HG03571 (cell line): ENCODE results near the gene GDI1.

Experiments
- ATAC-seq: cut with Tn5 transposase; IDR thresholded peaks from one replicate; pipeline ENCODE4 v1.9.1; 2021; ENCODE audit not compliant: unreplicated experiment

Gene GDI1

DNA sequence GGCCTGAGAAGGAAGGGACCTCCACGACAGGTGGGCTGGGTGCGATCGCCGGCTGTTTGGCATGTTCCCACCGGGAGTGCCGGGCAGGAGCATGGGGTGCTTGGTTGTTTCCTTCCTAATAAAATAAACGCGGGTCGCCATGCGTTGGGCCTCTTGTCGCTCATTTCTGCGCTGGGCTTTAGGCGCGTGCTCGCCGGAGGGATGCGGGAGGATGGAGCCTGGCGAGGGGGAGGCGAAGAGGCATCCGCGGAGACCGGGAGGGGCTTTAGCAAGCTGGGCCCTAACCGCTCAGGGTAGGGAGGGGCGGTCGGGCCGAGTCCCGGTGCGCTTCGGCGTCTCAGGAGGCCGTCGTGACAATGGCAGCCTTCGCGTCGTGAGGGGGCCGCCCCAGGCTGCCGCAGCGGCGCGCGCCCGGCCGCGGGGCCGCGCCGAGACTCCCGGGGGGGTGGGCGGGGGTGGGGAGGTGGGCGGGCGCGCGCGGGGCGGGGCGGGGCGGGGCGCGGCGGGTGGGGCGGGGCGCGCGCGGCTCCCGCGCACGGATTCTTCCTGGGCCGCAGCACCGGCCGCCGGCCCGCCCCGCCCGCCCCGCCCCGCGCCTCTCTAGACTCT is 476 bp upstream of the GDI1 start:
- ATAC-seq = no peak

DNA sequence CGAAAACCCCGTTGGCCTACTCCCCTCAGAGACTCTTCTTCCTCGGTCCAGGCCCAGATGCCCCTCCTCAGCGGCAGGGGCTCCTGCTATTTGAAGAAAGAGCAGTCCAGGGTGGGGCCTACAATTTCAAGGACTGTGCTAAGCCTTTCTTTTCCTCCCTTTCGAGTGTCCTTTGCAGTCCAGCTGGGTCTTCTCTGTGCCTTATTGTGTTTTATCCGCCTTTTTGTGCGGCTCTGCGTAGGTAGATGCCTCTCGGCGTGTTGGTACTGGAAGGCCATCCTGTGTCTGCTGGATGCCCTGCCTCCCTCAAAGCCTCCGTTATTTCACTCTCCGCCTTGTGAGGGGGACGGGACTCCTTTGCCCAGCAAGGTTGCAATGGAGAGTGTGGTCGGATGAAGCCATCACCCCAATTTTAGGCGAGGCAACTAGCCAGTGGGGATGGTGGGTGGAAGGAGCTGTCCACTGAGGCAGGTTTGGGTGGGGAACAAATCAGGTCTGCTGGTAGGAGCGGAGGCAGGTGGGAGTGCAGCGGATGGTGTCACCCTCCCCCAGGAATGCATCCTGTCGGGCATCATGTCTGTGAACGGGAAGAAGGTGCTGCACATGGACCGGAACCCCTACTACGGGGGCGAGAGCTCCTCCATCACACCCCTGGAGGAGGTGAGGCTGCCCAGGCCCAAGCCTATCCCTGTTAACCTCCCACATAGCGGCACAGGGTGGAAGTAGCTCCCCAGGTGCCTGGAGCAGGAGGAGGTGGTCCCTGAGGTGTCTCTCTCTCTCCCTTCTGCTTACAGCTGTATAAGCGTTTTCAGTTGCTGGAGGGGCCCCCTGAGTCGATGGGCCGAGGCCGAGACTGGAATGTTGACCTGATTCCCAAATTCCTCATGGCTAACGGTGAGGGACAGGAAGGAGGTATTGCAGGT is 1.3 kb downstream of the GDI1 start:
- no peak for ATAC-seq

DNA sequence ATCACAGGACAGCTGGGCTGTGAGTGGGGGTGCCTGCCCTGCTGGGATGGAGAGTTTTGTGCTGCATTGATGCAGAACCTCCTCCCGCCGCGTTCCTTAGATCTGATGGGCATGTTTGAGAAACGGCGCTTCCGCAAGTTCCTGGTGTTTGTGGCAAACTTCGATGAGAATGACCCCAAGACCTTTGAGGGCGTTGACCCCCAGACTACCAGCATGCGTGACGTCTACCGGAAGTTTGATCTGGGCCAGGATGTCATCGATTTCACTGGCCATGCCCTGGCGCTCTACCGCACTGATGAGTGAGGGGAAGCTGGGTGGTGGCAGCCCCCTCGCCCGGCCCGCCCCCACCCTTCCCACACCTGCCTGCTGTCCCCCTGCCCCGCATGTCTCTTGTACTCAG is 2.9 kb downstream of the GDI1 start:
- no peak for ATAC-seq

DNA sequence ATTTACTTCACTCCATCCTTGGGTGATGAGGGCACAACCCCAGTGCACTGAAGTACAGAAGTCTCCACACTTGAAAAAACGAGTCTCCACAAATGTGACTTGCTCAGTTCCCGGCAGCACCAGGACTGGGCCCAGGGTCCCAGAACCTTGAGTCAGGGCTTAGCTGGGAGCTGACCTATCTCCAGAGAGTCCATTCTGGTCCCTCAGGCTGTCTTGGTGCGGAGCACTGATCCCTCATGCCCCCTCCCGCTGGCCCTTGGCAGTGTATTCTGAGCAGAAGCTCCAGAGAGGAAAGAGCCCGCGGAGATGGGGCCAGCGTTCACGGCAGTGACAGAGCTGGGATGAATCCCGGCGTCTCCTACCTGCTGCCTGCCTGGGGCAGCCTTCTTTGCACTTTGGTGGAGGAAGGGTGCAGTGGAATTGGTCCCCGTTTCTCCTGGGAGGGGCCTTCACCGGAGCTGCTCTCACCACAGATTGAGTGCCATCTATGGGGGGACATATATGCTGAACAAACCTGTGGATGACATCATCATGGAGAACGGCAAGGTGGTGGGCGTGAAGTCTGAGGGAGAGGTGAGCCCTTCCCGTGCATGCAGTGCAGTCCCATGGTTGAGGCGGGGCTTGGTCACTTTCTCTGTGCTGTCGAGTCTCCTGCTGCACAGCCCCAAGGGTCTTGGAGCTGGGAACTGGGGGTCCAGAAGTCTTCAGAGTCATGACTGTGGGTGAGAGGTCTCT is 3.8 kb downstream of the GDI1 start:
- ATAC-seq = no peak

DNA sequence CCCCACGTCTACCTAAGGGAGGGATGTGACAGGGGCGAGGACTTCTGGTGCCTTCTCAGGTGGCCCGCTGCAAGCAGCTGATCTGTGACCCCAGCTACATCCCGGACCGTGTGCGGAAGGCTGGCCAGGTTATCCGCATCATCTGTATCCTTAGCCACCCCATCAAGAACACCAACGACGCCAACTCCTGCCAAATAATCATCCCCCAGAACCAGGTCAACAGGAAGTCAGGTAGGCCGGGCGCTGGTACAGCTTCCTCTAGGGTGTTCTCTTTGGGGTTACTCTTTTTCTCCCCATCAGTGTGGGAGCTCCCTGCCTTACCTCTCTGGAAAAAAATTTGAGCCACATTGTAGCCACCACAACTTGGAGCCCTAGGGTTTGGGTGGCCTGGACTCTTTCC is 4.6 kb downstream of the GDI1 start:
- no peak for ATAC-seq

DNA sequence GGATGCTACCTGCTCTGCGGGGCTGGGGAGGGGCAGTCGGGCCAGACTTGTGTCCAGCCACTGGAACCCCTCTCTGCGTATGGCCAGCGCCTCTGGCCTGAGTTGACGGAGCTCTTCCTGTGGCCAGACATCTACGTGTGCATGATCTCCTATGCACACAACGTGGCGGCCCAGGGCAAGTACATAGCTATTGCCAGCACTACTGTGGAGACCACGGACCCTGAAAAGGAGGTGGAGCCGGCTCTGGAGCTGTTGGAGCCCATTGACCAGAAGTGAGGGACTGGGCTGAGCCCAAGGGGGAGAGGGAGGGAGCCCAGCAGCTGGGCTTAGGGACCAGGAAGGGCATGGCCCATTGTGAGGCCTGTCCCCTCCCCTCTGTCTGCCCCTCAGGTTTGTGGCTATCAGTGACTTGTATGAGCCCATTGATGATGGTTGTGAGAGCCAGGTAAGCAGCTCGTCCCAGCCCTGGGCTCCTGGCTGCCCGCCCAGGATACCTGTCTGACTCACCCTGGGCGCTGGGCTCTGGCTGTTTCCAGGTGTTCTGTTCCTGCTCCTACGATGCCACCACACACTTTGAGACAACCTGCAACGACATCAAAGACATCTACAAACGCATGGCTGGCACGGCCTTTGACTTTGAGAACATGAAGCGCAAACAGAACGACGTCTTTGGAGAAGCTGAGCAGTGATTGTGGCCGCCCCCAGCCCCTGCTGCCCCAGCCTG is 5.2 kb downstream of the GDI1 start:
- no peak for ATAC-seq

DNA sequence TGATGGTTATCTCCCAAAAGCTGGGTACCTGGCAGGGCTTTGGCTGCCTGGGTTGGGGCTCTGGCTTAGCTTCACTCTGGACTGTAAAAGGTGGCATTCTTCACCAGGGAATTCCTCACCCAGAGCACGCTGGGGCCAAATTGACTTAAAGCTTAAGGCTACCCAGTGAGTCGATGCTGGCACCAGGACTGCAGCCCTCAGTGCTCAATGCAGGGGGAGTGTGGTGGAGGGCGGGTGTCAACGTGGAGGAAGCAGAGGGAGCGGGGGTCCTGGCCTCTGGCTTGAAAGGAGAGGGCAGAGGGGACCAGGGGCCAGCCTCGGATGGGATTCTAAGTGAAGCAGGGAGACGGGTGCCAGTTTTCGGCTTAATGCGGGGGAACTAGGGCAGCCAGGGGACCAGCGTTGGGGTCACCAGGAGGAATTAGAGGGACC is 6.5 kb downstream of the GDI1 start:
- ATAC-seq = no peak

DNA sequence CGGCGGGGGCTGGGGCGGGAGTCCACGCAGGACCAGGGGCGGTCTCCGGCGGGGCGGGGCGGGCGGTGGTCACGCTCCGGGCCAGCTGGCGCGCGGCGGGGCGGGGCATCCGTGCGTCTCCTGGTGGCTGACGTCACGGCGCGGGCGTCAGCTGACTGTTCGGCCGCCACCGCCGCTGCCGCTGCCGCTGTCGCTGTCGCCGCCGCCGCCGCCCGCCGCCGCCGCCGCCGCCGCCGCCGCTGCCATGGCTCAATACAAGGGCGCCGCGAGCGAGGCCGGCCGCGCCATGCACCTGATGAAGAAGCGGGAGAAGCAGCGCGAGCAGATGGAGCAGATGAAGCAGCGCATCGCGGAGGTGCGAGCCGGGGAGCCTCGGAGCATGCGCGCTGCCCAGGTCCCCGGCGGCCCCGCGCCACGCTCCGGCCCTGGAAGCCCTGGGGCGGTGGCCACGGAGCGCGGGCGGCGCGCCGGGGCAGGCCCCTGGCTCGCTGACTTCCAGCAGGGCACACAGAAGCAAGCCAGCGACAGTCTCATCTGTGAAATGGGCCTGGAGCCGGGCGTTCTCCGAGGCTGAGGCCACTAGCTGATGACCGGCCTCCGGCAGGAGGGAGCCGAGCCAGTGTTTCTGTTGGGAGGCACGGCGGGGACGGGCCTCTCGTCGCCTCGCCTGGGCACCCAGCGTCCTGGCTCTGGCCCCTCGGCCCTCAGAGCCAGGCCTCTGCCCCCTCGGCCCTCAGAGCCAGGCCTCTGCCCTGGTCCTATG is 7.2 kb downstream of the GDI1 start, which contains the start of gene FAM50A:
TSS of gene FAM50A (plus strand) at position 150 of the 763 bp plus-strand sequence. CDS start at position 245, 95 bp downstream.
- ATAC-seq = peak; percentile 72

DNA sequence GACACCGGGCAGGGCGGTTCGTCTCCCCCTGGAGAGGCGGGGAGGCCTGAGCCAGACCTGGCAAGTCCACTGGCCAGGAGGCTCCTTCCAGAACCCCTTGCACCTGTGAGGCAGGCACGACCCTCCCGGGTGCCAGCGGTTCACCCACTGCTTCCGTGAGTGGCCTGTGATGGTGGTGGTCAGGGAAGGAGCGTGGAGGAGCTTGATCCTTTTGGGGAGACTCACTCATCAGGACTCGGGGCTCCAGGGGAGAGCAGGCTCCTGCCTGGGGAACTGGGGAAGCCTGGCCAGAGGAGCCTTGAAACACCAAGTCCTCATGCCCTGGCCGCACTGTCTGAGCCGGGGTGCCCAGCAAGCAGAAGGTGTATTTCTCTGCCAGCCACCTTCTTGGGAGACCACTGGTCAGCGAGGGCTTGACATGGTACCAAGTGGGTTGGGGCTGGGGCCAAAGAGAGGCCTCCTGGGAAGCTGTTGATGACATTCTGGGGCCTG is 7.8 kb downstream of the GDI1 start:
- no peak for ATAC-seq

DNA sequence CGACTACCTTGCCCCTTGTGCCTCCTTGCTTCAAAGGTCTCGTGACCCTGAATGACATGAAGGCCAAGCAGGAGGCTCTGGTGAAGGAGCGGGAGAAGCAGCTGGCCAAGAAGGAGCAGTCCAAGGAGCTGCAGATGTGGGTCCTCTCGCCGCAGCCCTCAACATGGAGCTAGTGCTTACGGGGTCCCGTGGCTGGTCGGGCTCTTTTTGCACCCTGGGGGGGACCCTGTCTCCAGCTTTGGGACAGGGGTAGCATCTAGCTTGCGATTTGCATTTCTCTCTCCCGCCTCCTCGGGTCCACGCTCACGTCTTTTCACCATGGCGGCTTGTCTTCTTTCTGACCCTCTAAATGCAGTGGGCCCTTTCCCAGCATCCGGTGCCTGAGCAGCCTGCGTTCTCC is 8.8 kb downstream of the GDI1 start:
- ATAC-seq = no peak

DNA sequence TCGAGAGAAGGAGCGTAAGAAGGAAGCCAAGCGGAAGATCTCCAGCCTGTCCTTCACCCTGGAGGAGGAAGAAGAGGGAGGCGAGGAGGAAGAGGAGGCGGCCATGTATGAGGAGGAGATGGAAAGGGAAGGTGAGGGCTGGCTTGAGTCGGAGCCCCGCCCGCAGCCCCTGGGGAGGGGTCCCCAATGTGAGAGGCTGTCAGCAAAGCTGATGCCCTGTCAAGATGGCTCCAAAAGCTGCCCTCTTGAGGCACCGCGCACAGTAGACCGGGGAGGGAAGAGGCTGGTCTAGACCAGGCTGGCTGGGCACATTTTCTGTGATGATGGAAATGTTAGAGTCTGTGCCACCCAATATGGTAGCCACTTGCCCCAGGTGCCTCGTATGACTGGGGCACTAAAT is 9.5 kb downstream of the GDI1 start:
- no peak for ATAC-seq

DNA sequence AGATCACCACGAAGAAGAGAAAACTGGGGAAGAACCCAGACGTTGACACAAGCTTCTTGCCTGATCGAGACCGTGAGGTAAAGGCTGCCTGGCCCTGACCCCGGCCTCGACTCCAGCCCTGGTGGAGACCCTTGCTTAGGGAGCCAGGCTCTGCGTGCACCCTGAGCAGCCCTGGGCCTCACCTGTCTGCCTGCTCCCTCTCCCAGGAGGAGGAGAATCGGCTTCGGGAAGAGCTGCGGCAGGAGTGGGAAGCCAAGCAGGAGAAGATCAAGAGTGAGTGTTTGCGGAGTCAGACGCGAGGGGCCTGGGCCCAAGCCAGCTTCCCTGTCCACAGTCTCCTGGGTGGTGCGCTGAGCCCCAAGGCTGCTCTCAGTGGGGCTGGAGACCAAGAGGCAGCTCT is 11.5 kb downstream of the GDI1 start:
- no peak for ATAC-seq

DNA sequence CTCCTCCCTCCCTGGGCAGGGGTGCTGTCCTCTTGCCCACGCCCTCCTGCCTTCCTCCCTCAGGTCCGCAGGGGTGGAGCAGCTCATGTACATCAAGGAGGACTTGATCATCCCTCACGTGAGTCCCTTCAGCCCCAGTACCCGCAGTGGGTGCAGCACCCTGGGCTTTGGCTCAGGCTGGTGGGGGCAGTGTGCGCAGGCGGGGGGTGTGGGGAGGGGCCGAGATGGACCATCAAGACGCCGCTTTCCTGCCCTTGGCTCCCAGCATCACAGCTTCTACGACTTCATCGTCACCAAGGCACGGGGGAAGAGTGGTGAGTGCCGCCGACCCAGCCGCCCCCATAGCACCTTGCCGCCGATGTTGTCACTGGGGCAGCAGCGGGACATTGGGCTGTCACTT is 12.7 kb downstream of the GDI1 start:
- no peak for ATAC-seq

DNA sequence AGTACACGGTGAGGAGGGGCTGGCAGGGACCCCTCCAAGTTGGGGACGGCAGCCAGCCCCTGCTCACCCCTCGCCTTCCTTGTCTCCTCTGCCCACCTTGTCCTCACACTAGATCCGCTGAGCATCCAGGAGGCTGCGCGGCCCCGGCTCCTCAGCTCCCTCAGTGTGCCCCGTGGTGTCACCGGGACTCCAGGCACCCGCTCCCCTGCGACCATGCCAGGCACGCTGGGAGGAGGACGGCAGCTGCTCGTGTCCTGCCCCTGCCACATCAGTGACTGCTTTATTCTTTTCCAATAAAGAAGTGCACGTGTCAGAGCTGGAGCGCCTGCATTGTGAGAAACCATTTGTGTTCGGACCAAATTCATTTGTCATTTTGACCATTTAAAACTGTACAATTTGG is 13.4 kb downstream of the GDI1 start:
- no peak for ATAC-seq

DNA sequence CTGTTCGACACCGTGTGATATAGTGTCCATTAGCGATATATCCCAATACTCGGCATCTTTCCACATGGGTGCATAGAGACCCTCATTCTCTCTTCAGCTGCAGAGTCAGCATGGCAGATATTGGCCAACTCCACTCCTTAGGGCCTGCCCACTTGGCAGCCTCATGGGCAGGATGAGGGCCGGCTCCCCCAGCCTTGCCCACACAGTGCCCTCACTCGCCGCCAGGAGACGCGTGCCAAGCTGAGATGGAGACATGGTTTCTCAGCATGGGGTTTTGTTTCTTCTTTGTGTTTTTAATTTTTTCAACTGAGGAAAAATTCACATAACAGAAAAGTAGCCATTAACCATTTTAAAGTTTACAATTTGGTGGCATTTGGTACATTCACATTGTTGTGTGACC is 15.9 kb downstream of the GDI1 start:
- ATAC-seq = no peak

DNA sequence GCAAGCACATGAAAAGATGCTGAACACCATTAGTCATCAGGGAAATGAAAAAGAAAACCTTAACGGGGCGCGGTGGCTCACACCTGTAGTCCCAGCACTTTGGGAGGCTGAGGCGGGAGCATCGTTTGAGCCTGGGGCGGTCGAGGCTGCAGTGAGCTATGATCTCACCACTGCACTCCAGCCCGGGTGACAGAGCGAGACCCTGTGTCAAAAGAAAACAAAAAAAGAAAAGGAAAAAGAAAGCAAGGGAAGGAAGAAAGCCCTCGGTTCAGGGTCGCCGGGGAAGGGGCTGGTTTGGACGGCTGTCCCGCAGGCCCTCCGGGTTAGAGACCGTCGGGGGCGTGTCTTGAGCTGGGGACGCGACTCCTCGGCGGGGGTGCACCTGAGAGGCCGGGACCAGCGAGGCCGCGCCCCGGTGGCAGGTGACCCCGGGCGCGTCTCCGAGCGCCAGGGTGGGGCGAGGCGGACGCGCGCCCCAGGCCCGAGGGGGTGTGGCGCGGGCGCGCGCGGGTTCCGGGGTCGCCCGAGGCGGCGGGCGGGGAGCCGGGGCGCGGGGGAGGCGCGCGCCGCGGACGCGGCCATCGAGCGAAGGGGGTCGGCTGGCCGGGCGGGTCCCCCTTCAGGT is 20.6 kb downstream of the GDI1 start:
- peak; percentile 49 for ATAC-seq

DNA sequence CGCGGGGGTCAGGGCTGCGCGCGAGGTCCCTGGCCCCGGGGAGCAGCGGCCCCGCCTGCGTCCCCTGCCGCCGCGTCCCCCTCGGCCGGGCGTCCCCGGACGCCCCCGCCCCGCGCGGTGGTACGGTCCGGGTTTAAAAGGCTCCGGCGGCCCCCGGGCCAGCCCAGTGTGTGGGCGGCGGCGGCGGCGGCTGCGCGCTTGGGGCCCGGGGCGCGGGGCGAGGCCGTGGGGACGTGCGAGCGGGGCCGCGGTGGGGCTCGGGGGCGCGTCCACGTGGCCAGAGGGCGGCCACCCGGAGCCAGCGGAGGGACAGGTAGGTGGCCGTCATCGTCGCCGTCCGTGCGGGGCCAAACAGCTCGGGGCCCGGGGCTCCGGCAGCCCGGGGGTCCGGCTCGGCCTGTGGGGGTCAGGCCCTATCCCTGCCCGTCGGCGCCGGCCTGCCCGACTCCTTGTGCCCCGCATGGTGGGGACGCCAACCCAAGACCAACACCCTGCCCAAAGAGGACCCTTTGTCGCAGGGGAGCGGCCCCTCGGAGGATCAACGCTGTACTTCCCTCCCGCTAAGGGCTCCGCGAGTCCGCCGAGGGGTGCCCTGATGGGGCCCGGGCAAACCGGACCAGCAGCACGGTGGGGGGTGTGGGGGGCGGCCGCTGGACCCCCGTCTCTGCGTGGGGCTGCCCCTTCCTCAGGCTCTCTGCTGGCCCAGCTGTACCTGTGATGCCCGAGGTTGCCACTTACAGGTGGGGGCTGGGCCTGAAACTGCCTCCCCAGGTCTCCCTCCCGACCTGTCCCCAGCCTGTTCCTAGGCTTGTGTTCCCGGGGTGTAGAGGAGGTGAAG is 21.4 kb downstream of the GDI1 start, which contains the start of gene PLXNA3:
TSS of gene PLXNA3 (plus strand) at position 166 of the 838 bp plus-strand sequence. CDS start 1,903 bp downstream, outside the sequence.
- ATAC-seq = peak; percentile 63

DNA sequence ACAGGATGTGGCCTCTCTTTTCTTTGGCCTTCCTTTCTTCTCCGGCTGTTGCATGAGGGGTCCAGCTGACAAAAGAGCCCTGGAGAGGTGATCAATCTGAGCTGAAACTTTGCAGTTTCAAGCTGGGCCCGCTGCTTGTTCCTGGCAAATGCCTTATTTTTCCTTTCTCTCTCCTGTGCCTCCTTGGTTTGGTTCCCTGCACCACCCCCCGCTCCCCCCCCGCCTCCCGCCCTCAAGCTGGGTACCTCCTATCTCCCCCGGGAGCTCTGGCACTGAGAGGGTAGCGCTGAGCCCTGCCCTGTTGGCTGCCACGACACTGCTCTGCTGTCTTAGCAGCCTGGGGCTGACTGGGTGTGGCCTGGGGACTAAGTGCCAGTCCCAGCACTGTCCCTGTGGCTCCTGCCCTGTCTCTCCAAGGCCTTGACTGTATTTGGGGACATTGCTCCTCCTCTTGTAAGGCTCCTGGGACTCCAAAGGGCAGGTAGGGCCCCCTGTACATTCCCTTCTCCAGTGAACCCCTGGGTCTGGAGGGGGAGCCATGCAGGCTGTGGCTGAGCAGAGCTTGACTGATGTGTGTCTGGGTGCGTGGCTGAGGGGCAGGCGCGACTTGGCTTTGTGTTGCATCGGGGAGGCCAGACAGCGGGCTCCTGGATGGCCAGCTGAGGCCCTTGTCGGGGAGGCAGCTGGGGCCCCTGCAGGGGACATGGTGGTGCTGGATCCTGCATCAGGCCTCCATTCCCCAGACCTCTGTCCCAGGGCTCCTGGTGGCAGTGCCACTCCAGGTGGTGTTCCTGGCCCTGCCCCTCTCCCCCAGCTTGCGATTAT is 22.2 kb downstream of the GDI1 start:
- no peak for ATAC-seq
